A549 (cell line): Measurements from ENCODE around the gene CHD6. TPM values are rescaled to one million over a fixed set of nuclear protein-coding genes. Genes with fewer than 3 reads are reported as not detected.

Experiments
- ATAC-seq, 2 experiments: fragments of 200-7000 bp in 1 of 2; fragments of >200 bp in 1 of 2; cut with Nextera tagmentation in 1 of 2; cut with Tn5 transposase in 1 of 2; 3 replicates each; pipeline versions ENCODE4 v1.8.0 to v1.9.1; 2018 to 2020; ENCODE audit warnings: mild to moderate bottlenecking in 1 of 2, moderate library complexity in 1 of 2
- CTCF ChIA-PET: fragments of 300-600 bp; sonication (Branson Sonifier 250); formaldehyde crosslinking; extraction: SDS; loops from one replicate; lab custom pipeline; 2021; ENCODE audit warnings: antibody characterized with exemption, inconsistent platforms; lab: Yijun Ruan, JAX
- POLR2A ChIA-PET: fragments of 350-600 bp; formaldehyde crosslinking; extraction: SDS; loops from one replicate; lab custom pipeline; 2021; ENCODE audit warnings: antibody characterized with exemption, inconsistent platforms; lab: Yijun Ruan, JAX
- DNase-seq, 2 experiments: peaks; one replicate each; pipeline versions ENCODE4 v3.0.0 to v3.0.0-alpha.2; 2011 to 2016; ENCODE audit warnings: low read depth in 1 of 2, low spot score in 1 of 2
- FAIRE-seq: peaks from 2 replicates; lab custom pipeline; 2011; peaks lifted over from hg19 to GRCh38; lab: Jason Lieb, UNC
- H3K27ac ChIP-seq, 2 experiments: fragments of >200 bp; sonication (Bioruptor Twin); formaldehyde crosslinking; 3 replicates each; pipeline ENCODE4 v1.5.1; 2016 to 2017
- H3K4me1 ChIP-seq: fragments of >200 bp; sonication (Bioruptor Twin); formaldehyde crosslinking; 3 replicates; pipeline ENCODE4 v1.6.1; 2016
- H3K4me2 ChIP-seq: fragments of >200 bp; sonication (Bioruptor Twin); formaldehyde crosslinking; 3 replicates; pipeline ENCODE4 v1.6.1; 2016
- H3K4me3 ChIP-seq: fragments of >200 bp; sonication (Bioruptor Twin); formaldehyde crosslinking; 3 replicates; pipeline ENCODE4 v1.5.1; 2016
- H3K9me3 ChIP-seq: fragments of >200 bp; sonication (Bioruptor Twin); formaldehyde crosslinking; 3 replicates; pipeline ENCODE4 v1.6.1; 2016
- ATOH8 ChIP-seq: fragments of 250-450 bp; sonication (Bioruptor Pico); IDR thresholded peaks from 2 replicates; pipeline ENCODE4 v1.5.0; 2020; ENCODE audit warnings: low read depth, mild to moderate bottlenecking, moderate library complexity
- BCL3 ChIP-seq: fragments of >200 bp; sonication (Bioruptor Twin); formaldehyde crosslinking; IDR thresholded peaks from 3 replicates; pipeline ENCODE4 v1.6.1; 2016
- CEBPB ChIP-seq, 2 experiments: fragments of >200 bp in 1 of 2; sonication (Bioruptor Twin) in 1 of 2; formaldehyde crosslinking in 1 of 2; IDR thresholded peaks; 2 replicates each; pipeline ENCODE4 v1.6.1; 2012 to 2016
- CHD2 ChIP-seq: fragments of 150-350 bp; IDR thresholded peaks from 2 replicates; pipeline ENCODE4 v1.6.1; 2014; ENCODE audit warnings: low read length; ENCODE audit not compliant: partially characterized antibody
- CHD4 ChIP-seq: fragments of 200-600 bp; sonication (generic); IDR thresholded peaks from 2 replicates; pipeline ENCODE4 v1.6.1; 2016; ENCODE audit warnings: antibody characterized with exemption, mild to moderate bottlenecking, borderline replicate concordance
- EHF ChIP-seq: fragments of 250-450 bp; sonication (Bioruptor Pico); IDR thresholded peaks from 2 replicates; pipeline ENCODE4 v1.5.0; 2020; ENCODE audit warnings: mild to moderate bottlenecking
- EHMT2 ChIP-seq: fragments of 200-600 bp; sonication (generic); IDR thresholded peaks from 2 replicates; pipeline ENCODE4 v1.6.1; 2016; ENCODE audit warnings: antibody characterized with exemption, low read depth, mild to moderate bottlenecking, moderate library complexity
- ESRRA ChIP-seq: fragments of 150-350 bp; IDR thresholded peaks from 2 replicates; pipeline ENCODE4 v1.6.1; 2014; ENCODE audit warnings: mild to moderate bottlenecking, low read length, borderline replicate concordance
- FOXS1 ChIP-seq: fragments of 250-450 bp; sonication (Bioruptor Pico); IDR thresholded peaks from 2 replicates; pipeline ENCODE4 v1.5.0; 2020; ENCODE audit warnings: mild to moderate bottlenecking, moderate library complexity
- GATA3 ChIP-seq: IDR thresholded peaks from 2 replicates; pipeline ENCODE4 v1.6.1; 2012; ENCODE audit warnings: borderline replicate concordance
- HDAC2 ChIP-seq: fragments of 200-600 bp; sonication (generic); IDR thresholded peaks from 2 replicates; pipeline ENCODE4 v1.6.1; 2016
- HES2 ChIP-seq: fragments of >200 bp; sonication (Bioruptor Twin); formaldehyde crosslinking; IDR thresholded peaks from 2 replicates; pipeline ENCODE4 v1.6.1; 2016
- HOXA7 ChIP-seq: fragments of 250-450 bp; sonication (Bioruptor Pico); IDR thresholded peaks from 2 replicates; pipeline ENCODE4 v1.5.0; 2020; ENCODE audit warnings: mild to moderate bottlenecking, moderate library complexity
- HOXB5 ChIP-seq: fragments of 250-450 bp; sonication (Bioruptor Pico); IDR thresholded peaks from 2 replicates; pipeline ENCODE4 v1.5.0; 2020; ENCODE audit warnings: mild to moderate bottlenecking, moderate library complexity
- JUNB ChIP-seq: fragments of >200 bp; sonication (Bioruptor Twin); formaldehyde crosslinking; IDR thresholded peaks from 2 replicates; pipeline ENCODE4 v1.6.1; 2016
- MAX ChIP-seq: IDR thresholded peaks from 2 replicates; pipeline ENCODE4 v1.6.1; 2012
- MAZ ChIP-seq: fragments of 150-350 bp; IDR thresholded peaks from 2 replicates; pipeline ENCODE4 v1.6.1; 2014; ENCODE audit warnings: antibody characterized with exemption, low read depth, low read length, borderline replicate concordance
- PBX3 ChIP-seq: IDR thresholded peaks from 2 replicates; pipeline ENCODE4 v1.6.1; 2012
- RAD21 ChIP-seq, 2 experiments: fragments of >200 bp in 1 of 2; sonication (Bioruptor Twin) in 1 of 2; formaldehyde crosslinking in 1 of 2; IDR thresholded peaks in 1 of 2; conservative IDR thresholded peaks in 1 of 2; 2 replicates in 1 of 2; 3 replicates in 1 of 2; pipeline ENCODE4 v1.6.1; 2012 to 2018; ENCODE audit warnings: inconsistent platforms in 1 of 2
- RARB ChIP-seq: fragments of 250-450 bp; sonication (Bioruptor Pico); IDR thresholded peaks from 2 replicates; pipeline ENCODE4 v1.8.0; 2021; ENCODE audit warnings: mild to moderate bottlenecking, moderate library complexity
- RCOR1 ChIP-seq: fragments of 150-350 bp; IDR thresholded peaks from 2 replicates; pipeline ENCODE4 v1.6.1; 2014; ENCODE audit warnings: antibody characterized with exemption, low read length, low read depth
- RFX5 ChIP-seq: fragments of 450-650 bp; IDR thresholded peaks from 2 replicates; pipeline ENCODE4 v1.7.1; 2014; ENCODE audit warnings: antibody characterized with exemption, mild to moderate bottlenecking, moderate library complexity
- RNF2 ChIP-seq: fragments of 200-600 bp; sonication (generic); IDR thresholded peaks from 2 replicates; pipeline ENCODE4 v1.6.1; 2016; ENCODE audit warnings: low read depth, mild to moderate bottlenecking, antibody characterized with exemption, moderate library complexity, borderline replicate concordance
- SMC3 ChIP-seq: fragments of >200 bp; sonication (Bioruptor Twin); formaldehyde crosslinking; IDR thresholded peaks from 3 replicates; pipeline ENCODE4 v1.6.1; 2018; ENCODE audit warnings: inconsistent platforms
- TFCP2L1 ChIP-seq: fragments of 250-450 bp; sonication (Bioruptor Pico); IDR thresholded peaks from 2 replicates; pipeline ENCODE4 v1.5.0; 2021; ENCODE audit warnings: mild to moderate bottlenecking
- USF2 ChIP-seq: fragments of 450-650 bp; IDR thresholded peaks from 2 replicates; pipeline ENCODE4 v1.6.1; 2014; ENCODE audit warnings: antibody characterized with exemption
- WGBS: methylation state at CpG from one replicate; pipeline ENCODE4 v1.1.6; 2017; ENCODE audit errors: missing lambda C conversion rate; 5-methylcytosine and 5-hydroxymethylcytosine counted together
- polyA plus RNA-seq, 4 experiments: library from polyadenylated mRNA; depleted of rRNA in 3 of 4; stranded (reverse); fragments of >200 nt; fragmentation: RNase III in 1 of 4; extraction: RNeasy Plus Mini Kit Qiagen cat#74134 plus additional on column Dnase treatment in 1 of 4; gene quantifications; 2 replicates in 3 of 4; 3 replicates in 1 of 4; pipeline ENCODE4 v1.2.3, GENCODE V29; 2011 to 2017

Gene CHD6
- polyA plus RNA-seq, 2 of the 4 experiments (the other 2 are of a cell fraction), result 8.2 to 22.6 TPM

- Histone ChIP-seq H3K9me3 (peaks cover 15% of the 10 kb centered on the region; the same call in 2 of the 3 replicates), H3K4me2 (no peak overlapping the region), H3K4me1 (no peaks in the 10 kb centered on the region), H3K4me3 (no peak overlapping the region), H3K27ac (no peak overlapping the region)
- no peak for DNase-seq
- ChIA-PET POLR2A (no interaction called here), CTCF (no interaction called here)
- 89% methylated on average over 2 of the region's 2 CpGs for WGBS
- no peak for TF ChIP-seq GATA3
- TF ChIP-seq ATOH8 (CRISPR knock-in tag), result no peak
- no peak for TF ChIP-seq RARB (CRISPR knock-in tag)
- no peak for TF ChIP-seq CEBPB (IDR thresholded peaks at IDR 0.05)
- TF ChIP-seq RCOR1, result no peak
- no peak for TF ChIP-seq BCL3
- TF ChIP-seq HOXB5 (CRISPR knock-in tag), result no peak
- no peak for TF ChIP-seq EHF (CRISPR knock-in tag)
- no peak for TF ChIP-seq USF2
- TF ChIP-seq CHD4, result no peak
- no peak for TF ChIP-seq RNF2
- TF ChIP-seq MAZ, result no peak
- TF ChIP-seq FOXS1, result no peak
- TF ChIP-seq EHMT2, result no peak
- no peak for TF ChIP-seq PBX3
- TF ChIP-seq MAX, result no peak
- TF ChIP-seq HOXA7, result no peak
- no peak for TF ChIP-seq HDAC2
- no peak for ATAC-seq
- no peak for FAIRE-seq
These were observed 30.7 kb downstream of the CHD6 start for GRCh38 chr20:41587523-41587922.

- DNase-seq, result no peak
These were observed 31.4 kb downstream of the CHD6 start for GRCh38 chr20:41586772-41587171.

GRCh38 chr20:41580350-41580749 lies 37.8 kb downstream of the CHD6 start:
- Histone ChIP-seq H3K9me3 (no peaks in the 10 kb centered on the region), H3K4me1 (peaks cover 32% of the 10 kb centered on the region), H3K4me2 (no peak overlapping the region), H3K4me3 (no peak overlapping the region), H3K27ac (no peak overlapping the region)
- FAIRE-seq (no peak), DNase-seq (no peak), ATAC-seq (no peak)
- ChIA-PET POLR2A (no interaction called here), CTCF (no interaction called here)
- TF ChIP-seq ESRRA, result no peak
- TF ChIP-seq MAX, result no peak
- no peak for TF ChIP-seq RFX5
- TF ChIP-seq SMC3, result no peak
- no peak for TF ChIP-seq HES2
- no peak for TF ChIP-seq TFCP2L1 (CRISPR knock-in tag)
- TF ChIP-seq EHF (CRISPR knock-in tag), result no peak
- TF ChIP-seq JUNB, result no peak
- TF ChIP-seq RAD21 (conservative IDR thresholded peaks at IDR 0.05 in 1 of 2, IDR thresholded peaks at IDR 0.05 in 1 of 2), result no peak
- TF ChIP-seq CHD2, result no peak
- WGBS, result 91% methylated on average over 2 of the region's 2 CpGs

More at GRCh38 chr20:41586772-41587171, 31.4 kb downstream of the CHD6 start:
- TF ChIP-seq HES2, result no peak
- TF ChIP-seq EHF (CRISPR knock-in tag), result no peak
- TF ChIP-seq, all 56 proteins: peak for 0
- no peak overlapping the region for H3K4me3 ChIP-seq
- H3K4me2 ChIP-seq, result no peak overlapping the region
- H3K4me1 ChIP-seq, result no peaks in the 10 kb centered on the region
- WGBS, result 80% methylated on average over 1 of the region's 1 CpG
- H3K27ac ChIP-seq, result no peak overlapping the region
- peaks cover 15% of the 10 kb centered on the region; the same call in 2 of the 3 replicates for H3K9me3 ChIP-seq
- FAIRE-seq, result no peak
- ATAC-seq, result no peak
- CTCF ChIA-PET, result no interaction called here
- POLR2A ChIA-PET, result no interaction called here
